ENCODE measurements around the gene ZNF609.

DNA sequence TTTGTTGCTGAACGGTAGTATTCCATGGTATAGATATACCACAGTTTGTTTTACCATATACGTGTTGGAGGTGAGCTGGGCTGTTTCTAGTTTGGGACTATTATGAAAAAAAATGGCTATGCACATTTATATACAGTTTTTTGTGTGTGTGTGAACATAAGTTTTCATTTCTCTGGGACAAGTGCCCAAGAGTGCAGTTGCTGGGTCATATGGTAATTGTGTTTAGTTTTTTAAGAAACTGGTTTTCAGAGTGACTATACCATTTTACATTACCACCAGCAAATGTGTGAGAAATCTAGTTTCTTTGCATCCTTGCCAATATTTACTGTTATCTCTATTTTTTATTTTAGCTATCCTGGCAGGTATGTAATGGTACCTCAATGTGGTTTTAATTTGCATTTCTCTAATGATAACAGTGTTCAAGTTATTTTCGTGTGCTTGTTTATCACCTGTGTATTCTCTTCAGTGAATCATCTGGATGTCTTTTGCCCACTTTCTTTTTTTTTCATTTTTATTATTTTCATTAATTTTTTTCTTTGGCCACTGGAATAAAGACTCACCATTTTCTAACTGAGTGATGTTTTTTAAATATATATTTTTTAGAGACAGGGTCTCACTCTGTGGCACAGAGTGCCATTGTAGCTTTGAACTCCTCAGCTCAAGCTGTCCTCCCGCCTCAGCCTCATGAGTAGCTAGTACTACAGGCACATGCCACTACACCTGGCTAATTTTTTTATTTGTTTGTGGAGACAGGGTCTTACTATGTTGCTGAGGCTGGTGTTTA is 75.3 kb downstream of the ZNF609 start:
- TF ChIP-seq, protein P1, sequence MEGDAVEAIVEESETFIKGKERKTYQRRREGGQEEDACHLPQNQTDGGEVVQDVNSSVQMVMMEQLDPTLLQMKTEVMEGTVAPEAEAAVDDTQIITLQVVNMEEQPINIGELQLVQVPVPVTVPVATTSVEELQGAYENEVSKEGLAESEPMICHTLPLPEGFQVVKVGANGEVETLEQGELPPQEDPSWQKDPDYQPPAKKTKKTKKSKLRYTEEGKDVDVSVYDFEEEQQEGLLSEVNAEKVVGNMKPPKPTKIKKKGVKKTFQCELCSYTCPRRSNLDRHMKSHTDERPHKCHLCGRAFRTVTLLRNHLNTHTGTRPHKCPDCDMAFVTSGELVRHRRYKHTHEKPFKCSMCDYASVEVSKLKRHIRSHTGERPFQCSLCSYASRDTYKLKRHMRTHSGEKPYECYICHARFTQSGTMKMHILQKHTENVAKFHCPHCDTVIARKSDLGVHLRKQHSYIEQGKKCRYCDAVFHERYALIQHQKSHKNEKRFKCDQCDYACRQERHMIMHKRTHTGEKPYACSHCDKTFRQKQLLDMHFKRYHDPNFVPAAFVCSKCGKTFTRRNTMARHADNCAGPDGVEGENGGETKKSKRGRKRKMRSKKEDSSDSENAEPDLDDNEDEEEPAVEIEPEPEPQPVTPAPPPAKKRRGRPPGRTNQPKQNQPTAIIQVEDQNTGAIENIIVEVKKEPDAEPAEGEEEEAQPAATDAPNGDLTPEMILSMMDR (IDR thresholded peaks at IDR 0.05 in 2 of 3, conservative IDR thresholded peaks at IDR 0.05 in 1 of 3; ENCODE audit: control insufficient read depth in 2 of 3, extremely low read depth in 1 of 3, insufficient read depth in 1 of 3, low read depth in 3 of 3, low read length in 3 of 3), result no peak
- TF ChIP-seq BRCA1 (IDR thresholded peaks at IDR 0.05; ENCODE audit: low read depth, low read length) (no peak), RB1 (IDR thresholded peaks at IDR 0.05; ENCODE audit: borderline replicate concordance) (no peak)
- TF ChIP-seq, protein P2, sequence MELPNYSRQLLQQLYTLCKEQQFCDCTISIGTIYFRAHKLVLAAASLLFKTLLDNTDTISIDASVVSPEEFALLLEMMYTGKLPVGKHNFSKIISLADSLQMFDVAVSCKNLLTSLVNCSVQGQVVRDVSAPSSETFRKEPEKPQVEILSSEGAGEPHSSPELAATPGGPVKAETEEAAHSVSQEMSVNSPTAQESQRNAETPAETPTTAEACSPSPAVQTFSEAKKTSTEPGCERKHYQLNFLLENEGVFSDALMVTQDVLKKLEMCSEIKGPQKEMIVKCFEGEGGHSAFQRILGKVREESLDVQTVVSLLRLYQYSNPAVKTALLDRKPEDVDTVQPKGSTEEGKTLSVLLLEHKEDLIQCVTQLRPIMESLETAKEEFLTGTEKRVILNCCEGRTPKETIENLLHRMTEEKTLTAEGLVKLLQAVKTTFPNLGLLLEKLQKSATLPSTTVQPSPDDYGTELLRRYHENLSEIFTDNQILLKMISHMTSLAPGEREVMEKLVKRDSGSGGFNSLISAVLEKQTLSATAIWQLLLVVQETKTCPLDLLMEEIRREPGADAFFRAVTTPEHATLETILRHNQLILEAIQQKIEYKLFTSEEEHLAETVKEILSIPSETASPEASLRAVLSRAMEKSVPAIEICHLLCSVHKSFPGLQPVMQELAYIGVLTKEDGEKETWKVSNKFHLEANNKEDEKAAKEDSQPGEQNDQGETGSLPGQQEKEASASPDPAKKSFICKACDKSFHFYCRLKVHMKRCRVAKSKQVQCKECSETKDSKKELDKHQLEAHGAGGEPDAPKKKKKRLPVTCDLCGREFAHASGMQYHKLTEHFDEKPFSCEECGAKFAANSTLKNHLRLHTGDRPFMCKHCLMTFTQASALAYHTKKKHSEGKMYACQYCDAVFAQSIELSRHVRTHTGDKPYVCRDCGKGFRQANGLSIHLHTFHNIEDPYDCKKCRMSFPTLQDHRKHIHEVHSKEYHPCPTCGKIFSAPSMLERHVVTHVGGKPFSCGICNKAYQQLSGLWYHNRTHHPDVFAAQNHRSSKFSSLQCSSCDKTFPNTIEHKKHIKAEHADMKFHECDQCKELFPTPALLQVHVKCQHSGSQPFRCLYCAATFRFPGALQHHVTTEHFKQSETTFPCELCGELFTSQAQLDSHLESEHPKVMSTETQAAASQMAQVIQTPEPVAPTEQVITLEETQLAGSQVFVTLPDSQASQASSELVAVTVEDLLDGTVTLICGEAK (IDR thresholded peaks at IDR 0.05; ENCODE audit: borderline replicate concordance), result no peak
- TF ChIP-seq, protein P3, sequence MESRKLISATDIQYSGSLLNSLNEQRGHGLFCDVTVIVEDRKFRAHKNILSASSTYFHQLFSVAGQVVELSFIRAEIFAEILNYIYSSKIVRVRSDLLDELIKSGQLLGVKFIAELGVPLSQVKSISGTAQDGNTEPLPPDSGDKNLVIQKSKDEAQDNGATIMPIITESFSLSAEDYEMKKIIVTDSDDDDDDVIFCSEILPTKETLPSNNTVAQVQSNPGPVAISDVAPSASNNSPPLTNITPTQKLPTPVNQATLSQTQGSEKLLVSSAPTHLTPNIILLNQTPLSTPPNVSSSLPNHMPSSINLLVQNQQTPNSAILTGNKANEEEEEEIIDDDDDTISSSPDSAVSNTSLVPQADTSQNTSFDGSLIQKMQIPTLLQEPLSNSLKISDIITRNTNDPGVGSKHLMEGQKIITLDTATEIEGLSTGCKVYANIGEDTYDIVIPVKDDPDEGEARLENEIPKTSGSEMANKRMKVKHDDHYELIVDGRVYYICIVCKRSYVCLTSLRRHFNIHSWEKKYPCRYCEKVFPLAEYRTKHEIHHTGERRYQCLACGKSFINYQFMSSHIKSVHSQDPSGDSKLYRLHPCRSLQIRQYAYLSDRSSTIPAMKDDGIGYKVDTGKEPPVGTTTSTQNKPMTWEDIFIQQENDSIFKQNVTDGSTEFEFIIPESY (IDR thresholded peaks at IDR 0.05), result no peak
